HG03558 (cell line): ENCODE data around the gene MAP1LC3C.
"Not testable (repeated sequence)": the region's sequence is repeated elsewhere in the genome, so short reads cannot be mapped to it uniquely, and the experiment has no call there.

ENCODE experiments used
- ATAC-seq: cut with Tn5 transposase; IDR thresholded peaks from one replicate; pipeline ENCODE4 v1.9.1; 2021; ENCODE audit warnings: moderate number of reproducible peaks; ENCODE audit not compliant: unreplicated experiment; ENCODE audit errors: extremely low read depth

Gene MAP1LC3C

GRCh38 chr1:241994171-241994570, 4.7 kb downstream of the MAP1LC3C start:
- no peak for ATAC-seq

GRCh38 chr1:241992734-241993133, 6.2 kb downstream of the MAP1LC3C start:
- ATAC-seq = no peak

GRCh38 chr1:241990040-241990439, 8.9 kb downstream of the MAP1LC3C start:
- no peak for ATAC-seq

GRCh38 chr1:241988389-241988930, 10.4 kb downstream of the MAP1LC3C start:
- not testable (repeated sequence) for ATAC-seq

GRCh38 chr1:241985787-241986186, 13.1 kb downstream of the MAP1LC3C start:
- ATAC-seq = no peak

- no peak for ATAC-seq
Observed at GRCh38 chr1:241979926-241980325, 19.0 kb downstream of the MAP1LC3C start.

- no peak for ATAC-seq
Observed at GRCh38 chr1:241979071-241979470, 19.8 kb downstream of the MAP1LC3C start.

- ATAC-seq = no peak
Observed at GRCh38 chr1:241976229-241976628, 22.7 kb downstream of the MAP1LC3C start.

- no peak for ATAC-seq
Observed at GRCh38 chr1:241972703-241973369, 26.1 kb downstream of the MAP1LC3C start.

- no peak for ATAC-seq
Observed at GRCh38 chr1:241968611-241969010, 30.3 kb downstream of the MAP1LC3C start.

GRCh38 chr1:241964550-241965282, 34.2 kb downstream of the MAP1LC3C start:
- no peak for ATAC-seq

- no peak for ATAC-seq
Observed at GRCh38 chr1:241963722-241964121, 35.2 kb downstream of the MAP1LC3C start.

- no peak for ATAC-seq
Observed at GRCh38 chr1:241962153-241962552, 36.7 kb downstream of the MAP1LC3C start.

- ATAC-seq = no peak
Observed at GRCh38 chr1:241957692-241958494, 41.0 kb downstream of the MAP1LC3C start, which contains the start of gene BECN2. TSS of gene BECN2 (plus strand) at chr1:241957767. CDS start at chr1:241957767, 0 bp downstream.

- ATAC-seq = no peak
Observed at GRCh38 chr1:241950390-241950789, 48.5 kb downstream of the MAP1LC3C start.

GRCh38 chr1:241947354-241947753, 51.5 kb downstream of the MAP1LC3C start:
- ATAC-seq = no peak
